ENCODE measurements around the gene TKTL1. TPM values are rescaled to one million over a fixed set of nuclear protein-coding genes. Genes with fewer than 3 reads are reported as not detected.
"Not testable (repeated sequence)": the region's sequence is repeated elsewhere in the genome, so short reads cannot be mapped to it uniquely, and the experiment has no call there.

TKTL1 gene
- total and polyA plus RNA-seq, 2 of the 8 experiments (the other 6 are each of a cell fraction or from before 2014, with no cell fraction given), result 0.05 TPM; not detected in 1

GRCh38 chrX:154343620-154344019 is 48.0 kb downstream of the TKTL1 start:
- H3K4ac ChIP-seq (replicated peaks; ENCODE audit: insufficient read length, low read depth, low read length); FAIRE-seq; H3K14ac ChIP-seq (ENCODE audit: insufficient read length); H2BK20ac ChIP-seq (ENCODE audit: low read length); H3K9me3 ChIP-seq (ENCODE audit: insufficient read depth in 2 of 2, low read depth in 1 of 2, low read length in 1 of 2); H3K79me1 ChIP-seq (ENCODE audit: low read depth, low read length); H3K4me2 ChIP-seq (ENCODE audit: insufficient read depth in 1 of 2, low read depth in 2 of 2, low read length in 2 of 2); H3K23ac ChIP-seq (ENCODE audit: insufficient read length); H4K8ac ChIP-seq (ENCODE audit: extremely low read depth, insufficient read depth, low read length); DNase-seq (ENCODE audit: low read depth in 1 of 2, low spot score in 2 of 2); H4K20me1 ChIP-seq (replicated peaks in 1 of 2; ENCODE audit: control insufficient read depth in 1 of 2, insufficient read depth in 2 of 2, low read length in 2 of 2); H2BK12ac ChIP-seq (ENCODE audit: low read depth, low read length); POLR2A ChIA-PET (ENCODE audit: partially characterized antibody); H2AFZ ChIP-seq (ENCODE audit: low read length); H3K9ac ChIP-seq (replicated peaks in 1 of 4; ENCODE audit: extremely low read depth in 1 of 4, low read depth in 3 of 4, low read length in 3 of 4); H3K36me3 ChIP-seq (ENCODE audit: control insufficient read depth in 2 of 4, insufficient read depth in 4 of 4, low read length in 3 of 4); H3K4me1 ChIP-seq (replicated peaks in 1 of 4; ENCODE audit: control insufficient read depth in 3 of 4, insufficient read depth in 4 of 4, low read length in 3 of 4); H2BK15ac ChIP-seq (ENCODE audit: low read length); H4K91ac ChIP-seq (replicated peaks; ENCODE audit: insufficient read length, low read length); H2AK5ac ChIP-seq (ENCODE audit: low read depth, low read length); H2BK5ac ChIP-seq (ENCODE audit: low read depth, low read length); H3K27ac ChIP-seq (ENCODE audit: low read depth, low read length); H3K18ac ChIP-seq (ENCODE audit: extremely low read depth, low read length); H3K27me3 ChIP-seq (replicated peaks in 1 of 4; ENCODE audit: control insufficient read depth in 3 of 4, extremely low read depth in 1 of 4, insufficient read depth in 3 of 4, low read length in 3 of 4); H3K79me2 ChIP-seq (ENCODE audit: control insufficient read depth in 1 of 2, insufficient read depth in 2 of 2, low read length in 2 of 2); H3K56ac ChIP-seq (replicated peaks; ENCODE audit: insufficient read length, low read depth, low read length); H3K23me2 ChIP-seq (ENCODE audit: low read depth, low read length); H4K5ac ChIP-seq (ENCODE audit: insufficient read length, low read depth, low read length); H3K4me3 ChIP-seq (ENCODE audit: extremely low read depth in 1 of 4, insufficient read depth in 2 of 4, low read depth in 3 of 4, low read length in 4 of 4); H2BK120ac ChIP-seq (replicated peaks; ENCODE audit: low read depth, low read length); CTCF ChIA-PET (ENCODE audit: partially characterized antibody): not testable (repeated sequence)
- WGBS, 2 experiments (ENCODE audit: extremely low coverage in 1 of 2, insufficient coverage in 1 of 2, insufficient read length in 1 of 2, insufficient replicate concordance in 2 of 2, low coverage in 1 of 2, low lambda C conversion rate in 2 of 2, missing lambda C conversion rate in 1 of 2), result no CpG with 5 or more reads among the region's 20 CpGs
